GM18498 (cell line): ENCODE measurements around the gene CTXND2.
"Not testable (repeated sequence)": the region's sequence is repeated elsewhere in the genome, so short reads cannot be mapped to it uniquely, and the experiment has no call there.

Experiments used
- ATAC-seq: cut with Tn5 transposase; IDR thresholded peaks from one replicate; pipeline ENCODE4 v1.9.1; 2021; ENCODE audit warnings: mild to moderate bottlenecking, moderate library complexity; ENCODE audit not compliant: unreplicated experiment

The CTXND2 gene

DNA sequence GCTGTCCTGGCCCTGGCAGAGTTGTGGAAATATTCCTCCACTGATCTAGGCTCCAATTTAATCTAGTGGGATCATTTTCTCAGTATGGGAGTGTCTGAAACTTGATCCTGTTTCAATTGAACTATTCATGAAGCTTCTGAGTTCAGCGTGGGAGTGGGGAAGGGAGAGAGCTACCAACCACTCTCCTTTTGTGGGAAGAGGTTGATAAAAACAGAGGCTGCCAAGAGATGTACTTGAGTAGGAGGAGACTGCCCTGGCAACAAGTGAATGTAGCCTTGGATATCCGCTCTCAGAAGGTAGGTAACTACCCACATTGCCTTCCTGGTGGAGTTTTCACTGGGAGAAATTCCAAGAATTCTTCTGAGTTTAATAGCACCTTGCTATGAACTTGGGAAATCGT lies at the start of gene CTXND2:
Gene CTXND2 (plus strand): TSS at position 119 of the 400 bp plus-strand sequence. CDS start 25,179 bp downstream, outside the sequence.
- ATAC-seq, result no peak

DNA sequence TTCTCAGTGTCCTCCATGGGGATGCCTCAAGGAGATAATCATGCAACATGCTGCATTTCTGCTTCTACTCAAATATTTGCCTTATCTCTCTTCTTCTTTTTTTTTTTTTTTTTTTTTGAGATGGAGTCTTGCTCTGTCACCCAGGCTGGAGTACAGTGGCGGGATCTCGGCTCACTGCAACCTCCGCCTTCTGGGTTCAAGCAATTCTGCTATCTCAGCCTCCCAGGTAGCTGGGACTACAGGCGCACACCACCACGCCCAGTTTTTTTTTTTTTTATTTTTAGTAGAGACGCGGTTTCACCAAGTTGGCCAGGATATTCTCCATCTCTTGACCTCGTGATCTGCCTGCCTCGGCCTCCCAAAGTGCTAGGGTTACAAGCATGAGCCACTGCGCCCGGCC lies 46.1 kb upstream of the CTXND2 start:
- not testable (repeated sequence) for ATAC-seq

DNA sequence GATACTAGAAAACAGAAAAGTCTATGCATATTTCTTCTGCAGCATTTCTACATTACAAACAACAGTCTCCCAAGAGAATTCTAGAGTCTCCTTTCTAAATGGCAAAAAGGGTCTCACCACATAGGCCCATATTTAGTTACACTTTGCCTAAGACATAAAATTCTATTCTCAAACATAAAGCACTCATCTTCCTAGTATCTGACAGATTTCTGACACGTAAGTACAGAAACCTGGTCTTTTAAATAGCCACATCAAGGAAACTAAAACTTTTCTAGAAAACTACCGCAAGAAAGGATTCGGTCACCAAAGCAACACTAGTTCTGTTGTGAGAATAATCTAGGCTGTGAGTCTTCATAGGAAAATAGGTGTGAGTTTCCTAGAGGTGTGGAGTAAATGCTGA lies 45.3 kb upstream of the CTXND2 start:
- ATAC-seq, result no peak

DNA sequence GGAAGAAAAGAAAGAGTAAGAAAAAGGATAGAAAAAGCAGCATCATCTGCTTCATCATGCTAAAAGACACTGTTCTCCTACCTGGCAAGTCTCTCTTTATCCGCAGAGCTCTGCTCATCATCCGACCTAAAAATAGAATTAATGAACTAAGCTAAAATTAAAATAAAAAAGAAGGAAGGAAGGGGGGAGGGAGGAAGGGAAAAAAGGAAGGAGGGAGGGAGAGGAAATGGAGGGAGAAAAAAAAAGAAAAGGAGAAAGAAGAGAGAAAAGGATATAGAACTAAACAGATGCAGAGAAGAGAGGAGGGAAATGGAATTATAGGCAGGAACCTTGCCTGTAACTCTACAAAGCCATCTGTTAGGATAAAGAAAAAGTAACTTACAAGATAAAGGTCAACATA lies 44.6 kb upstream of the CTXND2 start:
- ATAC-seq, result no peak

DNA sequence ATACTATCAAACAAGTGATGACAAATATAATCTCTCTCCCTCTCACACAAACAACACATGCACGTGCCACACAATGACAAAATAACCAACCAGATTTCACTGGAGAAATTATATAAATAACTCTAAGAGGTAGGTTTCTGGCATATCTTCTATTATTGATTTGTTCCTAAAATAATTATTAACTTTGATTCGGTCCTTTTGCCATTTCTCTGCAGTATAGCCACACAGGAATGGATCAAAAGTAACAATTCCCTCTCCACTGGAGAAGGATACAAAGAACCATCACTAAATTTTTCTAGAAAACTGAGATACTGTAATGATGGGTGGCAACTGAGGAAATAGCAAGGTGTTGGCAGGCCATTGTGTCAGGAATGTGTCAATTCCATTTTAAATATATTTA lies 44.0 kb upstream of the CTXND2 start:
- no peak for ATAC-seq

DNA sequence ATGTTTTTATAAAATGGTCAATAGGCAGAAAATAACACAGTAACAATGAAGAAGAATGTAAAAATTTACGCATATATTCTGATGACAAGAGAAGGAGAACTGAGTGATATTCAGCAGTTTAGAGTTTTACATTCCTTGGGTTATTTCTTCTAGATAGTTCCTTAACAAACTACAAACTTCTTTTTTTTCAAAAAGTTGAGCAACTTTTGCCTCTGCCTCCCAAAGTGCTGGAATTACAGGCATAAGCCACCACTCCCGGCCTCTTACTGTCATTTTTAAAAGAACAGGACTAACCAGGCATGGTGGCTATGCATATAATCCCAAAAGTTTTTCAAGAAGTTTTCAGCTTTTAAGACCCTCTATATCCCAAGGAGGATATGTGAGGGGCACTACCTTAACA lies 43.5 kb upstream of the CTXND2 start:
- ATAC-seq, result no peak

DNA sequence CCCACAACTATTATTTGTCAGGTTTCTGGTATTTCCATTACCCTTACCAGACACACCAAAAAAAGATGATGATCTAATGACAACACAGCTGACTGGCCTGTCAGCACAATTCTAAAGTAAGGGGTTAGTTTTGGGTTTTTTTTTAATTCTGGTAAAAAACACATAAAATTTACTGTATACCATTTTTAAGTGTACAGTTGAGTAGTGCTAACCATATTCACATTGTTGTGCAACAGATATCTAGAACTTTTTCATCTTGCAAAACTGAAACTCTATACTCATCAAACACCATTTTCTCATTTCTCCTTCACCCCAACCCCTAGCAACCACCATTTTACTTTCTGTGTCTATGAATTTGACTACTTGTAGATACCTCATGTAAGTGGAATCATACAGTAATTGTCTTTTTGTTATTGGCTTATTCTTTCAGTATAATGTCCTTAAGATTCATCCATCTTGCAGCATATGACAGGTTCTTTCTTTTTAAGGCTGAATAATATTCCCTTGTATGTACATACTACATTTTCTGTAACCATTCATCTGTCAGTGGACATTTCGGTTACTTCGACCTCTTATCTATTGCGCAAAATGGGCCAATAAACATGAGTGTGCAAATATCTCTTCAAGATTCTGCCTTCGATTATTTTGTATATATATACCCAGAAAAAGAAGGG lies 40.3 kb upstream of the CTXND2 start:
- no peak for ATAC-seq

DNA sequence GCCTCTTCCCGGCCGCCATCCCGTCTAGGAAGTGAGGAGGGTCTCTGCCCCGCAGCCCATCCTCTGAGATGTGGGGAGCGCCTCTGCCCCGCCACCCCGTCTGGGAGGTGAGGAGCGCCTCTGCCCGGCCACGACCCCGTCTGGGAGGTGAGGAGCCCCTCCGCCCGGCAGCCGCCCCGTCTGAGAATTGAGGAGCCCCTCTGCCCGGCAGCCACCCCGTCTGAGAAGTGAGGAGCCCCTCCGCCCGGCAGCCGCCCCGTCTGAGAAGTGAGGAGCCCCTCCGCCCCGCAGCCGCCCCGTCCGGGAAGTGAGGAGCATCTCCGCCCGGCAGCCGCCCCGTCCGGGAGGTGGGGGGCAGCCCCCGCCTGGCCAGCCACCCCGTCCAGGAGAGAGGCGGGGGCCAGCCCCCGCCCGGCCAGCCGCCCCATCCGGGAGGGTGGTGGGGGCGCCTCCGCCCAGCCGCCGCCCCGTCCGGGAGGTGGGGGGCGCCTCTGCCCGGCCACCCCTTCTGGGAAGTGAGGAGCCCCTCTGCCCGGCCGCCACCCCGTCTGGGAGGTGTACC lies 36.1 kb upstream of the CTXND2 start:
- ATAC-seq, result not testable (repeated sequence)

DNA sequence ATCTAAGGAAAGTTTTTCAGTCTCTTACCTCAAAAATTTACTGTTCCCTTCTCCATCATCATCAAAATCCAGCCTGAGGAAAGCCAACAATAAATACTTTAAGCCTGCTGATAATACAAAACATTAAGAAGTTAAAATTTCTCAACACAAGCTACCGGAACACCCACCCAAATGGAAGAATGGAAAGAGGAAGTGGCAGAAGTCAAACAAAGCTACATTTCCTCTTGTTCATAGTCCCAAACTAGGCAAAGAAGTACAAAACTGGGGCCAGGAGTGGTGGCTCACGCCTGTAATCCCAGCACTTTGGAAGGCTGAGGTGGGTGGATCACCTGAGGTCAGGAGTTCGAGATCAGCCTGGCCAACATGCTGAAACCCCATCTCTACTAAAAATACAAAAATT lies 34.2 kb upstream of the CTXND2 start:
- not testable (repeated sequence) for ATAC-seq

DNA sequence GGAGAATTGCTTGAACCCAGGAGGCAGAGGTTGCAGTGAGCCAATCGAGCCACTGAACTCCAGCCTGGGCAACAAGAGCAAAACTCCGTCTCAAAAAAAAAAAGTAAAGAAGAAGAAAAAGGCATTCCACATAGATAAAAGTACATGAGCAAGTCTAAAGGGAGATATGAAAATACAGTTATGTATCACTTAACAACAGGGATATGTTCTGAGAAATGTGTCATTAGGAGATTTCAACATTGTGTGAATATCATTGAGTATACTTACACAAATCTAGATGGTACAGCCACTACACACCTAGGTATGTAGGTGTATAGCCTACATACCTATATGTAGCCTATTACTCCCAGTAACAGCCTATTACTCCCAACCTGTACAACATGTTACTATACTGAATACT lies 23.2 kb upstream of the CTXND2 start:
- no peak for ATAC-seq

DNA sequence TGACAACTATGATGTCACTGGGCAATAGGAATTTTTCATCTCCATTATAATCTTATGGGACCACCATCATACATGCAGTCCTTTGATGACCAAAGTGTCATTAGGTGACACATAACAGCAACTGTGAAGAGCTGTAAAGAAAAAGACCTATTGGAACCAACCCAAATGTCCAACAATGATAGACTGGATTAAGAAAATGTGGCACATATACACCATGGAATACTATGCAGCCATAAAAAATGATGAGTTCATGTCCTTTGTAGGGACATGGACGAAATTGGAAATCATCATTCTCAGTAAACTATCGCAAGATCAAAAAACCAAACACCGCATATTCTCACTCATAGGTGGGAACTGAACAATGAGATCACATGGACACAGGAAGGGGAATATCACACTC lies 22.7 kb upstream of the CTXND2 start:
- ATAC-seq, result not testable (repeated sequence)

DNA sequence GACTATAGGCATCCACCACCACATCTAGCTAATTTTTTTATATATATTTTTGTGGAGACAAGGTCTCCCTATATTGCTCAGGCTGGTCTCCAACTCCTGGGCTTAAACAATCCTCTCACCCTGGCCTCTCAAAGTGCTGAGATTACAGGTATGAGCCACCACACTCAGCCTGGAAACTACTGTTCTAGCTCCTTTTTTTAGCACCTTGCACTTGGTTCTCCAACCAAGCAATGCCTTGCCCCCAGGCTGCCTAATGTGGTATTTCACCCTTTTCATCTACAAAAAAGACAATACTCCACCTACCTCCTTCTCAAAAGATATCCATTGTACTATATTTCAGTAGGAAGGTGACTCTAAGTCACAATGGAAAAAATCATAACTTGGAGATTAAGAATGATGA lies 17.3 kb upstream of the CTXND2 start:
- ATAC-seq, result no peak

DNA sequence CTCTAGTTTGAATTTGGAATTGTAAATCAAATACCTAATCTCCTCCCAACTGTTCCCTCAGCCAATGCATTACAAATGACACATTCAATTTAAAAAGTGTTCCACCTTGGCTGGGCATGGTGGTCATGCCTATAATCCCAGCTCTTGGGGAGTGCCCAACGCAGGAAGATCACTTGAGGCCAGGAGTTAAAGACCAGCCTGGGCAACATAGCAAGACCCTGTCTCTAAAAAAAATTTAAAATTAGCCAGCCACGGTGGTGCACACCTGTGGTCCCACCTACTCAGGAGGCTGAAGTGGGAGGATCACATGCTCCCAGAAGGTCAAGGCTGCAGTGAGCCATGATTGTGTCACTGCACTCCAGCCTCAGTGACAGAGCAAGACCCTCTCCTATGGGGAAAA lies 14.4 kb upstream of the CTXND2 start:
- no peak for ATAC-seq

DNA sequence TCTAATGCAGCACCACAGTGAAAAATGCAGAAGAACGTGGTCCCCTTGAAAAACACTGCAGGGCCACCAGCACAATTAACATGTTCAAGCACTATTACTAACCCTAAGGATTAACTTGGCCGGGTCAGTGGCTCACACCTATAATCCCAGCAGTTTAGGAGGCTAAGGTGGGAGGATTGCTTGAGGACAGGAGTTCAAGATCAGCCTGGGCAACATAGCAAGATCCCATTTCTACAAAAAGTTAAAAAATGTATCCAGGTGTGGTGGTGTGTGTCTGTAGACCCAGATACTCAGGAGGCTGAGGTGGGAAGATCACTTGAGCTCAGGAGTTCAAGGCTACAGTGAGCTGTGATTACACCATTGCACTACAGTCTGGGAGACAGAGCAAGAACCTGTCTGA lies 13.4 kb upstream of the CTXND2 start:
- ATAC-seq, result no peak

DNA sequence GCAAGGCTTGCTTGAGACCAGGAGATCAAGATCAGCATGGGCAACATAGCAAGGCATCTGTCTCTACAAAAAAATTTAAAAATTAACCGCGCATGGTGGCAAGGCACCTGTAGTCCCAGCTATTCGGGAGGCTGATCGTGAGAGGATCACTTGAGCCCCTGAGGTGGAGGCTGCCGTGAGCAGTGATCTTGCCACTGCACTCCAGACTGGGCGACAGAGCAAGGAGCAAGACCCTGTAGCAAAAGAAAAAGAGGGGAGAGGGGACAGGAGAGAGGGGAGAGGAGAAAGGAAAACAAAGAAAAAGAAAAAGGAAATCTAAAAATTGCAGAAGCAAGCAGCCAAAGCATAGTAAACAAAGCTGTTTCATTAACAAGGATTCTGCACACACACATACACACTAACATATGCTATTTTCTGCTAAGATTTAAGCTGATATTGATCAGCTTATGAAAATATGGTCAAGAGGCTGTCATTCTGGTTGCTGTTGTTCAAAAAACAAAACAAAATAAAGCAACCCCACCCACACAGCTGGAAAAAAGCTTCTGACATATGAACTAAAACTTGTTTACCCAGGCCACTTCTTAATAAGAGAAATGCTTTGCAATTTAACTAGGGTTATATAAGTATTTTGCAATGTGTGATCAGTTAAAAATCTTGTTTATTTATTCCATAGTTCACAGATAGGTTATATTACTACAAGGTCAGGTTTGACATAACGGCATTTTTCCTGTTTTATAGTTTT lies 12.3 kb upstream of the CTXND2 start:
- ATAC-seq, result no peak

DNA sequence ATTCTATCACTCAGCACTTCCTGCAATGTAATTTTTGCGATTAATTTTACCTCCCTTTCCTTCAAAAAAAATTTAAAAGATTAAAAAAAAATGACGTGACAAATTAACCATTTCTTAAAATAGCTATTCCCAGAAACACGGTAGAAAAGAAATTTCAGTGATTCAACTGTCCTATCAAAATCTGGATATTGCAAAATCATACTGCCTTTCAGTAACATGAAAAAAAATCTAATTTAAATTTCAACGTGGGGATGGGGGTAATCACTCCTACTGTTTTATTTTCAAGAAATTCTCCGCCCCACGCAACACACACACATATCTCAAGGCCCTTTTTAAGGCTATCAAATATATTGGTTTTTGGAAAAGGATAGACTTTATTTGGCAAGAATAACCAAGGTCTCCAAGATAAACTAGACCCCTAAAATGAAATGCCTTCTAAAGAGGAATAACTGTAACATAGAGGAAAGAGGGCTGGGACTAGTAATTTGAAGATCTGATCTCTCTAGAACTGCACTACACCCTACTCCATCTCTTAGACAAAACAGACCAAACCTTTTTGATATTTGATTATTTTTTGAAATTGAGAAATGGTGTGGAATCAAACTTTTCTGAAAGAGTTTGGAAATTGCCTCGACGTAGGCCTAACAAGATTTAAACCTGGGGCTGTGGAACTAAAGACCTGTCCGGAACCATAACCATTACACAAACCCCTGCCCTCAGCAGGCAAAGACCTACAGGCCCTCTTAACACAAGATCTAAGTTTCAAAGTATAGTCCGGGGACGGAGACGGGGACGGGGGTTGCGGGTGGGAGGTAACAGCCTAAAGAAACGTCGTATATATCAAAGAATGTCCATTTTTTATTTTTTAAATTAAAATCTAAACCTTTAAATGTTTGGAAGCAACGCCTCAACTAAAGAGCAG lies 11.5 kb upstream of the CTXND2 start:
- no peak for ATAC-seq

DNA sequence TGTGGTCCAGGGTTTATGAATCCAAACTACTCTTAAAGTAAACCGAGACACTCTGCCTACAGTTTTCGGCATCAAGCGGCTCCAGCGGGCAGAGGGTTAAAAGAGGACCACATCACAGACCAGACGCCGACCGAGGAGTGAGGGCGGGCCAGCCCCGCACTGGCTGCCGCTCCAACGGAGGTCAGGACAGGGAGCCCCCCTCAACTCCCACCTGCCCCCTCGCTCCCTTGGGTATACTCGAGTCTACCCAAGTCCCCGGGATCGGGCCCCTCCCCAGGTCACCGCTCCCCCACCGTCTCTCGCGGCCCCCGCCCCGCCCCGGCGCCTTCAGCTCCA lies 10.8 kb upstream of the CTXND2 start:
- ATAC-seq, result peak; percentile 30

DNA sequence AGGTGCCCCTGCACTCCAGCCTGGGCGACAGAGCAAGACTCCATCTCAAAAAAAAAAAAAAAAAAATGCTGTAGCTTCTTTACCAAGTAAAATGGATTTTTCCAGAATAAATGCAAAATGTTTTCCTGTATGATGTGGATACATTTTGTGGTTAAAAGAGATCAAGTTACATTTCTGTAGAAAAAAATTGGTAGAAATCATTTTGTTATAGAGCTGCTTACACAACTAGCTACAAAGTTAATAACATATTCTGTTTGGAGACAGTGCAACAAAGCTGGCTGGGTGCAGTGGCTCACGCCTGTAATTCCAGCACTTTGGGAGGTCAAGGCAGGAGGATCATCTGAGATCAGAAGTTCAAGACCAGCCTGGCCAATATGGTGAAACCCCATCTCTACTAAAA lies 8.0 kb upstream of the CTXND2 start:
- ATAC-seq, result not testable (repeated sequence)

DNA sequence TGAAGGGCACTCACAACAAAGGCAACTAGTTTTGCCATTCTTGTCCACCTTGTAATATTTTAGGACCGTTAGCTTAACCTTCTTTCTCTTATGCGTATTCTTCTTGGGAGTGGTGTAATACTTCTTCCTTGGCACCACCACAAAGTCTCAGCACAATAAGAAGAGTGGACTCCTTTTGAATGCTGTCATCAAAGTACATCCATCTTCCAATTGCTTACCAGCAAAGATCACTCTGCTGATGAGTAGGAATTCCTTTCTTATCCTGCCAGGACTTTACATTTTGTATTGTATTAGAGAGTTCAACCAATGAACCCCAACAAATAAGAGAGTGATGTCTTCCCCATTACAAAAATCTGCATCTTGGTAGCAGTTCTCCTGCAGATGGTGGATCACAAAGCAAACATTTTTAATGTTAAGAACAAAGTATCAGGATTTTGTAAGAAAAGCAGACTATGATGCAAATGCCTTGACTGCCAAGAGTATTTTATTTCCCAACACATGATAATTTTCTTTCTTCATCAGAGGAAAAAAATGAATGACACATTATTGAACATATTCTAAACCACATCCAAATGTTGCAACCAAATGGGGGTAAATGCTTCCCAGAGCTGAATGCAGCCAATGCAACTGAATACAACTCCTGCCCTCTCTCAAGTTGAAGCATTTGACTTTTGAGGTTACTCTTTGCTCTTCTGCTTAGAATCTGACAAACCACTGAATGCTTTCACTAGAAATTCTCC lies 5.4 kb upstream of the CTXND2 start:
- no peak for ATAC-seq

DNA sequence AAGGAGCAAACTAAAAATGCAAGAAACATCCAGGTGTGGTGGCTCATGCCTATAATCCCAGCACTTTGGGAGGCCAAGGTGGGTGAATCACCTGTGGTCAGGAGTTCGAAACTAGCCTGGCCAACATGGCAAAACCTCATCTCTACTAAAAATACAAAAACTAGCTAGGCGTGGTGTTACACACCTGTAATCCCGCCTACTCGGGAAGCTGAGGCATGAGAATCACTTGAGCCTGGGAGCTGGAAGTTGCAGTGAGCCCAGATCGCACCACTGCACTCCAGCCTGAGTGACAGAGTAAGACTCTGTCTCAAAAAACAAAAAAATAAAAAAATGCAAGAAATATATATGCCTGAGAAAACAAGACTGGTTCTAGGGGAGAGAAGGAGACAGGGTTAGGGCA lies 3.8 kb upstream of the CTXND2 start:
- not testable (repeated sequence) for ATAC-seq

DNA sequence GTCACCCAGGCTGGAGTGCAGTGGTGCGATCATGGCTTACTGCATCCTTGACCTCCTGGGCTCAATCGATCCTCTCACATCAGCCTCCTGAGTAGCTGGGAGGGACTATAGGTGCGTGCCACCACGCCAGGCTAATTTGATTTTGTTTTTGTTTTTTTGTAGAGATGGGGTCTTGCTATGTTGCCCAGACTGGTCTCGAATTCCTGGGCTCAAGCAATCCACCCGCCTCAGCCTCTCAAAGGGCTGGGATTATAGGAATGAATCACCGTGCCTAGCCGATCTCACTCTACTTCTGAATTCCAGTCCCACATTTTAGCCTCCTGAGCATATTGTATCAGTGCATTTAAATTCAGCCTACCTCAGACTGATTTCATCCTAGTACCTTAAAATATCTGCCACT lies 1.8 kb downstream of the CTXND2 start:
- ATAC-seq, result no peak
